Common myeloid progenitor, CD34-positive (primary cell): ENCODE data around the gene HS3ST5.
"Not testable (repeated sequence)": the region's sequence is repeated elsewhere in the genome, so short reads cannot be mapped to it uniquely, and the experiment has no call there.

Experiments
- CTCF ChIA-PET: fragments of 350-600 bp; sonication (Branson Sonifier 250); formaldehyde crosslinking; loops from one replicate; lab custom pipeline; 2021; ENCODE audit warnings: antibody characterized with exemption; lab: Charles Lee
- POLR2A ChIA-PET: fragments of 350-600 bp; sonication (Branson Sonifier 250); formaldehyde crosslinking; loops from one replicate; lab custom pipeline; 2021; ENCODE audit warnings: antibody characterized with exemption; lab: Charles Lee
- DNase-seq, 3 donors: peaks; one replicate each; pipeline versions ENCODE4 v3.0.0 to v3.0.0-alpha.2; 2013
- H3K27ac ChIP-seq, 2 experiments: 1 replicate in 1 of 2; 2 replicates in 1 of 2; pipeline ENCODE4 v1.7.0; 2013; ENCODE audit warnings: inconsistent platforms in 2 of 2, low read length in 2 of 2, mild to moderate bottlenecking in 2 of 2, low read depth in 1 of 2, moderate library complexity in 1 of 2; ENCODE audit not compliant: severe bottlenecking in 2 of 2, insufficient read depth in 1 of 2, poor library complexity in 1 of 2
- H3K27me3 ChIP-seq, 5 experiments: replicated peaks in 2 of 5; 1 replicate in 3 of 5; 2 replicates in 2 of 5; pipeline versions ENCODE4 v1.6.1 to v1.7.0; 2013; ENCODE audit warnings: low read length in 4 of 5, mild to moderate bottlenecking in 2 of 5, moderate library complexity in 2 of 5, inconsistent platforms in 1 of 5; ENCODE audit not compliant: insufficient read depth in 5 of 5, control insufficient read depth in 4 of 5
- H3K36me3 ChIP-seq, 4 experiments: 1 replicate in 2 of 4; 2 replicates in 2 of 4; pipeline versions ENCODE4 v1.6.1 to v1.7.0; 2013; ENCODE audit warnings: low read length in 3 of 4, control low read depth in 1 of 4, mild to moderate bottlenecking in 1 of 4; ENCODE audit not compliant: control insufficient read depth in 4 of 4, insufficient read depth in 4 of 4
- H3K4me1 ChIP-seq, 4 experiments: 1 replicate in 3 of 4; 2 replicates in 1 of 4; pipeline versions ENCODE4 v1.6.1 to v1.7.1; 2013; ENCODE audit warnings: low read length in 3 of 4, mild to moderate bottlenecking in 3 of 4, control low read depth in 1 of 4, inconsistent platforms in 1 of 4, moderate library complexity in 1 of 4; ENCODE audit not compliant: control insufficient read depth in 4 of 4, insufficient read depth in 4 of 4; ENCODE audit errors: control extremely low read depth in 1 of 4
- H3K4me3 ChIP-seq, 7 experiments: 1 replicate in 4 of 7; 2 replicates in 3 of 7; pipeline versions ENCODE4 v1.5.1 to v1.7.0; 2013; ENCODE audit warnings: mild to moderate bottlenecking in 7 of 7, low read length in 6 of 7, moderate library complexity in 6 of 7, inconsistent platforms in 2 of 7, low read depth in 2 of 7, control low read depth in 1 of 7; ENCODE audit not compliant: insufficient read depth in 4 of 7, control insufficient read depth in 1 of 7; ENCODE audit errors: extremely low read depth in 1 of 7
- H3K9me3 ChIP-seq, 5 experiments: 1 replicate in 4 of 5; 2 replicates in 1 of 5; pipeline versions ENCODE4 v1.6.1 to v1.7.1; 2013; ENCODE audit warnings: low read length in 4 of 5, mild to moderate bottlenecking in 2 of 5, inconsistent platforms in 1 of 5, low read depth in 1 of 5, moderate library complexity in 1 of 5; ENCODE audit not compliant: control insufficient read depth in 4 of 5, insufficient read depth in 2 of 5; ENCODE audit errors: control extremely low read depth in 1 of 5
- WGBS: methylation state at CpG from one replicate; pipeline ENCODE4 v1.1.5; 2013; ENCODE audit not compliant: insufficient coverage; 5-methylcytosine and 5-hydroxymethylcytosine counted together

The HS3ST5 gene

GRCh38 chr6:114024746-114025145 lies 318.1 kb downstream of the HS3ST5 start:
- CTCF ChIA-PET = interaction anchor here (0.6 to 1.2 kb wide), 3 partner anchors 11 to 512 kb away, joined by 3 to 4 read pairs (median 3); no protein-coding TSS in a partner anchor
- 100% methylated on average over 2 of the region's 6 CpGs for WGBS
- Histone ChIP-seq H3K36me3 (no peaks in the 10 kb centered on the region), H3K27ac (no peak overlapping the region), H3K27me3 (no peaks in the 10 kb centered on the region), H3K9me3 (no peaks in the 10 kb centered on the region), H3K4me1 (no peaks in the 10 kb centered on the region), H3K4me3 (no peak overlapping the region)
- POLR2A ChIA-PET = interaction anchor here (0.6 kb wide), 1 partner anchor 45 kb away, joined by 3 read pairs; no protein-coding TSS in a partner anchor
- DNase-seq = no peak

- DNase-seq = no peak
- Histone ChIP-seq H3K4me3 (no peak overlapping the region), H3K9me3 (no peaks in the 10 kb centered on the region), H3K4me1 (no peaks in the 10 kb centered on the region), H3K36me3 (no peaks in the 10 kb centered on the region), H3K27ac (no peak overlapping the region), H3K27me3 (no peaks in the 10 kb centered on the region)
- POLR2A ChIA-PET = no interaction called here
- WGBS = 91% methylated on average over 14 of the region's 15 CpGs
- CTCF ChIA-PET = no interaction called here
Observed at GRCh38 chr6:114020196-114020595, 322.6 kb downstream of the HS3ST5 start.

GRCh38 chr6:114017146-114017545 lies 325.7 kb downstream of the HS3ST5 start:
- H3K27me3 ChIP-seq, H3K9me3 ChIP-seq, H3K27ac ChIP-seq, H3K36me3 ChIP-seq, H3K4me3 ChIP-seq, POLR2A ChIA-PET, DNase-seq, H3K4me1 ChIP-seq, CTCF ChIA-PET: not testable (repeated sequence)
- WGBS = 95% methylated on average over 5 of the region's 6 CpGs

- POLR2A ChIA-PET, H3K27me3 ChIP-seq, H3K27ac ChIP-seq, H3K9me3 ChIP-seq, H3K4me1 ChIP-seq, H3K36me3 ChIP-seq, DNase-seq, H3K4me3 ChIP-seq: not testable (repeated sequence)
- CTCF ChIA-PET = interaction anchor here (1.3 kb wide), 1 partner anchor 11 kb away, joined by 4 read pairs; no protein-coding TSS in a partner anchor
- WGBS = 90% methylated on average over 2 of the region's 2 CpGs
Observed at GRCh38 chr6:114014106-114014505, 328.7 kb downstream of the HS3ST5 start.

GRCh38 chr6:114011486-114011885 lies 331.3 kb downstream of the HS3ST5 start:
- POLR2A ChIA-PET, H3K27me3 ChIP-seq, H3K36me3 ChIP-seq, DNase-seq, H3K4me1 ChIP-seq, H3K4me3 ChIP-seq, H3K9me3 ChIP-seq, CTCF ChIA-PET, H3K27ac ChIP-seq: not testable (repeated sequence)
- 93% methylated on average over 7 of the region's 7 CpGs for whole genome bisulfite sequencing

GRCh38 chr6:114010540-114010939 lies 332.3 kb downstream of the HS3ST5 start:
- no peaks in the 10 kb centered on the region for H3K4me1 ChIP-seq
- ChIA-PET POLR2A (no interaction called here), CTCF (interaction anchor here (1.5 kb wide), 1 partner anchor 16 kb away, joined by 3 read pairs; no protein-coding TSS in a partner anchor)
- H3K4me3 ChIP-seq = no peak overlapping the region
- H3K27me3 ChIP-seq = no peaks in the 10 kb centered on the region
- no peaks in the 10 kb centered on the region for H3K9me3 ChIP-seq
- 100% methylated on average over 2 of the region's 2 CpGs for WGBS
- DNase-seq = no peak
- H3K27ac ChIP-seq = no peak overlapping the region
- no peaks in the 10 kb centered on the region for H3K36me3 ChIP-seq

GRCh38 chr6:114009192-114009591 lies 333.6 kb downstream of the HS3ST5 start:
- ChIA-PET POLR2A (no interaction called here), CTCF (interaction anchor here (1.5 kb wide), 1 partner anchor 14 kb away, joined by 3 read pairs; no protein-coding TSS in a partner anchor)
- Histone ChIP-seq H3K4me3 (no peak overlapping the region), H3K4me1 (no peaks in the 10 kb centered on the region), H3K36me3 (no peaks in the 10 kb centered on the region), H3K9me3 (no peaks in the 10 kb centered on the region), H3K27me3 (no peaks in the 10 kb centered on the region), H3K27ac (no peak overlapping the region)
- 100% methylated on average over 1 of the region's 2 CpGs for WGBS
- no peak for DNase-seq
